HG03025 (cell line): ENCODE measurements around the gene TTC33.
A peak's percentile ranks its signal among the peaks of the same experiment; 100 is the strongest.
"Not testable (repeated sequence)": the region's sequence is repeated elsewhere in the genome, so short reads cannot be mapped to it uniquely, and the experiment has no call there.

Source experiments
- ATAC-seq: cut with Tn5 transposase; IDR thresholded peaks from one replicate; pipeline ENCODE4 v1.9.1; 2021; ENCODE audit warnings: mild to moderate bottlenecking, moderate library complexity; ENCODE audit not compliant: unreplicated experiment, low FRiP score

TTC33 gene

DNA sequence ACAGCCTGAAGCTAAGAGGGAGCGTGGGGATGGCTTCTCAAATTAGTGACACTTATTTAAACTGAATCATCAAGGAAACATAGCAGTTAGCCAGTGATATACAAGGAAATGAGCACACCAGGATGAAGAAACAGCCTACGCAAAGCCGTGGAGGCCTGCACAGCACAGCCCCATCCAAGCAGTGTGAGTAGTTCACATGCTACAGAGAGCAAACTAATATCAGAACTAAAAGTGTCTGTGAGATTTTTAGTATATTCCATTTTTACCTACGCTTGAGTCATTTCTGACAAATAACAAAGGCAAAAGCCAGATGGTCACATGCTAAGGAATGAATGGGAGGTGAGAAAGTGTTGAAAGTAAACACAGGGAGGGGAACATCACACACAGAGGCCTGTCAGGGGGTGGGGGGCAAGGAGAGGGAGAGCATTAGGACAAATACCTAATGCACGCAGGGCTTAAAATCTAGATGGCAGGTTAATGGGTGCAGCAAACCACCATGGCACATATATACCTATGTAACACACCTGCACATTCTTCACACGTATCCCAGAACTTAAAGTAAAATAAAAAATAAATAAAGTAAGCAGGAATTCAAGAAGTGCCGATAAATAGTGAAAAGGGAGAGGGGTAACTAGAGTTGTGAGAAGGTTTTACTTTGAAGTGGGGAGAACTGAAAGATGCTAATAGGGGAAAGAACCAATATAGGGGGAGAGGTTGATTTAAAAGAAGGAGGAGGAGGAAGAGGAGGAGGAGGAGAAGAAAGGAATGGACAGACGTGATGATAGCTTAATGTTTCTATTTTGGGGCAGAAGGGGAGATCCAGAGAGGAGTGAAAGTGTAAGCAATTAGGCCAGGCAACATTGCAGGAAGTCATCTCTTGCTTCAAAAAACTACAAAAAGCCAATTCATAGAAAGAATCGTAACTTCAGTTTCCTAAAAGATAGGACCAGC lies 177.0 kb downstream of the TTC33 start:
- ATAC-seq: peak; percentile 98

DNA sequence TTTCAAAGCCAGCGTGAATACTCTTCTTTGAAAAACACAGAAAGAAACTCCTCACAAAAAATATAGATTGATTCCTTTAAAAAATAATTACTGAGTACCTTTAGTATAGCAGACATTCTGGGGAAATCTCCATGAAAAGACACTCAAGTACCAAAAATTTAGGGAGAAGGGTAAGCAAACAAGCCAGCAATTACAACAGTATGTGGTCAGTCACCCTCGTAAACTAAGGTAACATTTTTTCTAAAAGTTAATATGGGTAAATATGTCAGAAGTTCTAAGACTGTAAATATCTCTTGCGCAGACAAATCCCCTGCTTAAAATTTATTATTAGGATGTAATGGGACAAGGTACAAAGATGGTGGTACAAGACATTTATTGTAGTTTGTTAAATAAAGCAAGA lies 178.0 kb downstream of the TTC33 start:
- ATAC-seq: no peak

DNA sequence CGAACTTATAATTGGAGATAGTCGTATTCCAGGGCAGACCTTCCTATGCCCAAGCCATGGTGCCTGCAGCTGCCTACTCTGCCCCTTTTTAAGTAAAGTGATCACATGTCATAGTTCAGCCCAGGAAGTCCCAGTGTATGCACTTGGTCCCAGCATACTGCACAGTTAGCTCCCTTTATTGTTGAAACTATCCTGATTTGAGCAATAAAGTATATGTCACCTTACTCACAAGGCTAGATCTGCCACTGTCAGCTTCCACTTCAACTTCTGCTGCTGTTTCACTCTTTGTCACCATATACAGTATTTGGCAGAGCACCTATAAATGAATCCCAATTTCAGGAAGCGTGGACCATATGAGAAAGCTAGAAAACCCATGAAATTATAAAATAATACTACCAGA lies 179.8 kb downstream of the TTC33 start:
- ATAC-seq: no peak

DNA sequence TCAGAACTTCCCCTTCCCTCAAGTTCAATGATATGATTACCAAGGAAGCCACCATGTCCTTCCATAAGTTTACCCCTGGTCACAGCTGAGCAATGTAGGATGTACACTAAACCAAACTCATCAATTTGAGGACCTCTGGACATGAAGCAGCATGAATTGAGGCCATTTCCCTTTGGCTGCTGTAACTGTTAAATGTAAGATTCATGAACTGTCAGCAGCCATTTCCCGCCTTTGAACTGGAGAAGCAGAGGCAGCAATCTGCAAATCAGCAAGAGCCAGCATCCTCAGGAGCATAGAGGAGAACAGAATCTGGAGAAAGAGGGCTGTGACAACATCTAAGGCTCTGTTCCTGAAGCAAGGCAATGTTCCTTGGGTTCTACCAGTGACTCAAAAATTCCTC lies 180.3 kb downstream of the TTC33 start:
- no peak for ATAC-seq

DNA sequence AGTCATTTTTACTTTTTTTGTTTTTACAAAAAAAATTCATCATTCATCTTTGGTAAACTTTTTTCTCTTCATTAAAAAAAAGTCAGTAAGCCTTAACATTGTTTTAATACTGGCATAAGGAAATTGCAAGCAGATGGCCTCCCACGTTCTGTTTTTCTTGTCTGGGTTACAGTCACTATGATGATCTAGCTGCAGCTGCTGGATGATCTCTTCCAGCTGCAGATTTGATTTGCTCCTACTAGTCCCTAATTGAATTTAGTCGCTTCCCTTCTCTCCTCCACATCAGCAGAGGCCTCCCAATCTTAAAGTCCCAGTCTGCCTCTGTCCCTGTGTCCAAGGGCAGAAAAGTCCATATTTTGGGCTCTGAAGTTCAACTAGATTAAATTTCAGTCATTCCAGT lies 182.8 kb downstream of the TTC33 start:
- no peak for ATAC-seq

DNA sequence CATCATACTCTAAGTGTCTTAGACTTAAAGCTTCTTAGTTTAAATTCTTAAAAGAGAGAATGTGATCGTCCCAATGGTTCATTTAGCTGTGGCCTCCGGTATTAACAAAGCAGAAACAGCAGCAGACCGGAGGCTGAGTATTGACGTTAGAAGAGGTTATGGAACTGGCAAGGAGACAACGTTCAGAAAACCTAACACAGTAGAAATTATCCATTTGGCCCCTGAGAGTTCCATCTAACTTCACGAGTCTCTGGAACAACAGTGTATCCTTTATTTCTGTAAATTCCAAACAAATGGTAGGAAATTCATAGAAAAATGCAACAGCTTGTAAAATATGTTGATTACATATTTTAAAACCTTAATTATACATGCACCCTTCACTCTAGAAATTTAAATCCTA lies 183.4 kb downstream of the TTC33 start:
- no peak for ATAC-seq

DNA sequence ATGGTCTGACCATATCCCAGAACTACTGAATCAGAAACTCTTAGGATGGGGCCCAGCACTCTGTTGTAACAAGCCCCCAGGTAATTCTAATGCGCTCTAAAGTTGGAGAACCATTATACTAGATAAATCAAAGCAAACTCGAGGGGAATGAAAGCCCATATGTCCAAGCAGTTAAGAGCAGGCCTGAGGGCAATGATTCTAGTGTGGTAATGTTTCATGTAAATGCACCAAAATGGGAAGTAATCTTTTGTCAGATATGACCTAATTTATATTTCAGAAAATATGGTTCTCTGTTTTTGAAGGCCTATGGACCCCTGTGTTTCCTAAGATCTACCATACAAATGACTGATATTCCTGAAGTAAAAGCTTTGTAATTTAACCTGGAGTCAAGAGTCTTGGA lies 184.0 kb downstream of the TTC33 start:
- no peak for ATAC-seq

DNA sequence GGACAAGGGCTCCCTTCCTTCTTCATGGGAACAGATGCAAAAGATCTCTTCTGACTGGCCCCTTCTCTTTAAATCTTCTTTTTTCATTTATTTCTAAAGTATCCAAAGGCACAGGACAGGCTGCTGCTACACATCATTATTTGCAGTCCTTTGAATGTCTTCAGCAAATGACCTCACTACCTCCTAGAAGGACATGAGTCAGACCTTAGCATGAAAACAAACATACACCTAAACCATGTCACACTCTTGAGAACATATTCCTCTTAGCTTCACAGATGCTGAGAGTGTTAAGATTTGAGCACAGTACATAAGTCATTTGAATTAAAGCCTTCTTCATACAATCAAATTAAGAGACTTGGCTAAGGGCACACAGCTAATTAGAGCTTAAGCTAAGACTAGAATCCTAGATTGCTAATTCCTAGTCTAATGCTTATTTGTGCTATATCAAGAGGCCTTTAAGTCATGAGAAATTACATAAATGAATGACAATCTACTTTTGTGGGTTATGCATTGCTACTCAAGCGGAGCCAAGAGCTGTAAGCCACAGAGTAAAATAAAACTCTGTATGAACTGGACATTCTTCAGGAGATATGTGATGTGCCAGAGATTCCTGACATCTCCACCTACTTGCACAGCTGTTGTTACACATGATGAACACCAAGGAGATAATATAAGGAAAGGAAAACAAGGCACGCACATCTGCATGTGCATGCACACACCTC lies 185.2 kb downstream of the TTC33 start:
- ATAC-seq: peak; percentile 71

DNA sequence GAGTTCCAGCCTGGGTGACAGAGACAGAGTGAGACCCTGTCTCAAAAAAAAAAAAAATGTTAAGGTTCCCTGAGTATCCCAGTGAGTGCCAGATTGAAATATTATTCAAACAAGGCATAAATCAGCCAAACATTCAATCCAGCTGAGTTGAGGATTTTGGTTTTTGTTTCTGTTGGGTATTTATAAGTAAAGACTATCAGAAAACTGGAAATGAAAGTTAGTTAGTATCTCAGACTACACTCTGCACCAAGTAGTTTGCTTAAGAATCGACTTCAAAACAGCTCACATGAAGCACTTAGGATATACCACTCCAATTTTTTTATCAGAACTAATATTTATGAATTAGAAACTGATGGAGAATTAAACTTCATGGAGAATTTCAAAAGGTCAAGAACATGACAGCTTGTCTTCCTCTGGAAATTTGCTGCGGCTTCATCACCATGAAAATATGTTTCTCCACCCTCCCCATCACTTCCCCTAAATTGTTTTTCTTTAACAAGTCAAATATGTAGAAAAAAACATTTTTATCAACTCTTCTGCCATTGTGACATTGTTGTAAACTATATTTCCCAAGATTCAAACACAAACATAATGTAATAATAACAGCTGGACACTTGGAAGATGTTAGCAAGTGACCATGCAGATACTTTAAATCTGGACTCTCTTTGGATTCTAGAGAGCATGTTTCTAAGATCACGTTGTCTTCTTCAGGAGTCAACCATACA lies 186.1 kb downstream of the TTC33 start:
- no peak for ATAC-seq

DNA sequence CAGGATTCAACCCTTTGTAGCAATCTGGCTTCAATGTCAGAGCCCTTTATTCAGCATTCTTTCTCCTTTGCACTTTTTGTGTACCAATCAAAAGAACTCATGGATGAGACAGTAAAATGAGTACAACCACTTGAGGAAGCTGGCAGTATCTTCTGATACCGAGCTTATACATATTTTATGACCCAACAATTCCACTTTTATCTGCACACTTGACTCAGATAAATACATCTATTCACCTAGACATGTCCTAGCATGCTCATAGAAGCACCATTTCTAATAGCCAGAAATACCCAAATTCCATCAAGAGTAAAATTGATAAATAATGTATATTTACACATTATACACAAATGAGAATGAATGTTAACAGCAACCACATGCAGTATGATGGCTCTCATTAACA lies 187.2 kb downstream of the TTC33 start:
- ATAC-seq: no peak

DNA sequence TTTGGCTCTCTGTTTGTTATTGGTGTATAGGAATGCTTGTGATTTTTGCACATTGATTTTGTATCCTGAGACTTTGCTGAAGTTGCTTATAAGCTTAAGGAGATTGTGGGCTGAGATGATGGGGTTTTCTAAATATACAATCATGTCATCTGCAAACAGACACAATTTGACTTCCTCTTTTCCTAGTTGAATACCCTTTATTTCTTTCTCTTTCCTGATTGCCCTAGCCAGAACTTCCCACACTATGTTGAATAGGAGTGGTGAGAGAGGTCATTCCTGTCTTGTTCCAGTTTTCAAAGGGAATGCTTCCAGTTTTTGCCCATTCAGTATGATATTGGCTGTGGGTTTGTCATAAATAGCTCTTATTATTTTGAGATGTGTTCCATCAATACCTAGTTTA lies 192.6 kb downstream of the TTC33 start:
- ATAC-seq: not testable (repeated sequence)

DNA sequence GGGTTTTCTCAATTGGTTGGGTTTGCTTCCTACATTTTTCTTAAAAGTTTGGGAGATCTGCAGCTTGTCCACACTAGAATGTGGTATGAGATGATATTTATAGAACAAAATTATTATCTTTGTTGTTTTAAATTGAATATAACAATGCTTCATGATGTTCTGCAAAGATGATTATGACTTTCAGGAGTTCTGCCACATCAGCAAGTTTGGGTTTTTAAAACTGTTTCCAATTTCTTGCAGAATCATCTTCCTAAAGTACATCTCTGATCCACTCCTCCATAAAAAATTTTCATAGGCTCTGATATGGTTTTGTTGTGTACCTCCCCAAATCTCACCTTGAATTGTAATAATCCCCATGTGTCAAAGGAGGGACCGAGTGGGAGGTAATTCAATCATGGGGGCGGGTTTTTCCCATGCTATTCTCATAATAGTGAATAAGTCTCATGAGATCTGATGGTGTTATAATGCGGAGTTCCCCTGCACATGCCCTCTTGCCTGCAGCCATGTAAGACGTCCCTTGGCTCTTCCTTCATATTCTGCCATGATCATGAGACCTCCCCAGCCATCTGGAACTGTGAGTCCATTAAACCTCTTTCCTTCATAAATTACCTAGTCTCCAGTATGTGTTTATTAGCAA lies 195.2 kb downstream of the TTC33 start:
- no peak for ATAC-seq

DNA sequence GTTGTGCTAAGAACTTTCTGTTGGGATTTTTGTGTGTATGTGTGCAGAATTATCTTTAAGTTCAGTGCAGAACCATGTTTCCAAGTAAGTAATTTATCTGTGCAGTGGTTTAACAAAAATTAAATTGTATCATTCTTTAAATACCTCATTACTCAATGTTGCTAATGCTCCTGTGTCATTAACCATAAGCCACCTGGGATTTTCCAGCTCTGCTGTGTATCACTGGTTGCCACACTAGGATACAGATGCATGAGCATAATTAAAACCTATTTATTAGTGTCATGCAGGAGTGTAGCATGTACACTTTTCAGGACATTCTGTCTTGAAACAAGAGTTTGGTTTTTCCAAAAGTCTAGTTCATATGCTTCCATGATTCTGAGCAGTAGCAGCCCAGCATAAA lies 196.5 kb downstream of the TTC33 start:
- no peak for ATAC-seq

DNA sequence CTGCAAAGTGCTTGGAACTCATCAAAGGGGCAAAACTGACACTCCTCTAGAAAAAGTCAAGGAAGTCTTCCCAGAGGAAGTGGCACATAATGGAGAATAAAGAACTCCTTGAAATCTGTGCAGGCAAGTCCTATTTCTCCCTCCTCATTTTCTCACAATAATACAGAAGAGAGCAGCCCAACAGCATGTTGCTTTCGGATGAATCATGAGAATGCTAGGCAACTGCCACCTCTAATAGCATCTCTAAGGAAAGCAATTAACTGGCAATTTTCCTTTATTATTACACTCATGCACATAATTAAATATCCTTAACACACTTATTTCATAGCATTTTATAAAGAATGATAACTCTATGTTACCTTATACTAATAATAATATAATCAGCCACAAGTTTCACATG lies 198.3 kb downstream of the TTC33 start:
- no peak for ATAC-seq

DNA sequence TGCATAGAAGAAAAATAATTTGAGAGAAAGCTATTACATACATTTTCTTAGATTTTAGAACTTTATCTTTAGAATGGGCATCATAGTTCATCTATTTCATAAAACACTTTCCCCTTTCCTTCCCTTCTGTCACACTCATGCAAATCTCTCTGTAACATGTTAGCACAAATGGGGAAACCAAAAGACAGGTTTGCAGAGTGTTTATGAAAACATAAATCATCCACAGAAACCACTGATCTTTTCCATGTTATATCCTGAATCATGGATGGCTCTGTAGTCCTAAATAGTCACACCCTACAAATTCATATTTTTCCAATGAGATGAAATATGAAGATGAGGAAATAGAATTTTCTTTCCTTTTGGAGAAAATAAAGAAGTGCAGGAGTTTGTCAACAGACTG lies 198.9 kb downstream of the TTC33 start:
- ATAC-seq: no peak

DNA sequence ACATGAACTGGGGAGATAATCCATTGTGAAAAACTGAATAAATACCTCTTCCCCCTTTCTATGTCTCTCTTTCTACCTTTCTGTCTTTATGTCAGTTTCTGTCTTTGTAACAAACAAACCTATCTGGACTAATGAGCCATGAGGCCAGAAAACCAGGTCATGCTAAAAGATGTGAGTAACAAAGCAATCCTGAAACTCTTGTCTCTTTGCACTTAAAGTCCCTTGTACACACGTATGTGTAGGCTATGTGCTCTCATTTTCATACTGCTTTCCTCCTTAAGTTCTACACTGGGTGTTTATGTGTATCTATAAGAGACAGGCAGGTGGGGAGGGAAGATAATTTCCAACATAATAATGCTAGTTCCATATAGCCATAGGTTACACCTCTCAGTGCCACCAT lies 199.9 kb downstream of the TTC33 start:
- ATAC-seq: no peak

DNA sequence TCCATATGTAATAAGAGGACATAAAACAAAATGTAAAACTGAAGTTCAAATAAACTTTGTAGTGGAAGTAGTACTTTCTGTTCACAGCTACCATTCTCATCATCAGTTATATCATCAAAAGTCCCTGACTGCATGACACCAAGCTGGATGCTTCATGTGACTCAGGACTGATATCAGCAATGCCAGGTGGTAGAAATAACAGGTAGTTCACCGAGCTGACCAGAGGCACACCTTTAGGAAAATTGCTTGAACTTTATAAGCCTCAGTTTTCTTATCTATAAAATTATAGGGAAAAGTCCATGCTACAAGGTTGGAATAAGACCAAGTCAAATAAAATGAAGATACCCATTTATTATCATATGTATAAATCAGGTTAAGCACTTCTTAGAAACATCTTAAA lies 200.9 kb downstream of the TTC33 start:
- no peak for ATAC-seq

DNA sequence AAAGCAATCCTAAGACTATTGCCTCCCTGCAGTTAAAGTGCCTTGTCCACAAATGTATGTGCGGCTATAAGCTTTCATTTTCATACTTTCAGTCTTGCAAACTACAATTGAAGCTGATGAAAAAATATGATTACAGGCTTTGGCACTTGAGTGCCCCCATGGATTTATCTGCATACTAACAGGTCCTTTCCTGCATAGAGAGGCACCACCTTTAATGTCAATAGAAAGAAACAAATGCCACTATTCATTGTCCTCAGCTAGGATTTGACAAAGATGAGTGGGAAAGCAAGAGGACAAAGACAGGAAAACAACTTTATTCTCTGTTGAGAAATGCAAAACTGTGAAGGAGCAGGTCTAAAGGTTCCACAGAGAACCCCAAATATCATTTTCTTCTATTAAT lies 201.7 kb downstream of the TTC33 start:
- ATAC-seq: no peak

DNA sequence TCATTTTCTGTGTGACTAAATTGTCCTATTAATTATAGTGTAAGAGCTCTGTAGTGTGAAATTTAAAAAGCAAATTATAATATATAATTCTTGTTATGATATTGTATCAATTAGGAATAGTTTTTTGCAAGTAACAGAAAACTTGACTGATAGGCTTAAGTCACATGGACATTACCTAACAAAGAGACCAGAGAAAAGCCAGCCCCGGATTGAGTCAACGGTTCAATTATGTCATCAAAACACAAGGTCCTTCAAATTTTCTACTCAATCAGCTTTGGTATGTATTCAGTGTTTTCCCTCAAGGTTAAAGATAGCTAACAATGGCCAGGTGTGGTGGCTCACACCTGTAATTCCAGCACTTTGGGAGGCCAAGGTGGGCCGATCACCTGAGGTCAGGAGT lies 202.8 kb downstream of the TTC33 start:
- ATAC-seq: no peak
